ENCODE results near the gene LINGO4.

LINGO4 gene

DNA sequence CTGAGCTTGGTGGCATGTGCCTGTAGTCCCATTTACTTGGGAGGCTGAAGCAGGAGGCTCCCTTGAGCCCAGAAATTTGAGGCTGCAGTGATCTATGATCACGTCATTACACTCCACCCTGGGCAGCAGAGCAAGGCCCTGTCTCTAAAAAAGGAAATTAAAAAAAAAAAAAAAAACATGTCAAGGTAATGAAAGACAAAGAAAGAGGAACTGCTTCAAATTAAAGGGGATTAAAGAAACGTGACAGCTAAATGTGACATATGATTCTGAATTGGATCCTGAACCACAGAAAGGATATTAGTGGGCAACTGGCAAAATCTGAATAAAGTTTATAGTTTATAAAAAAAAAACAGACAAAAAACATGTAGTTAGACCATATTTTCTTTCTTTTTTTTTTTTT is 38.2 kb upstream of the LINGO4 start:
- Histone ChIP-seq H3K27ac (no peak overlapping the region), H3K4me3 (no peak overlapping the region), H3K9me3 (no peaks in the 10 kb centered on the region), H3K4me1 (peaks cover 0 to 18% (median 16%) of the 10 kb centered on the region in 4 donors), H3K36me3 (no peaks in the 10 kb centered on the region), H3K27me3 (peaks cover 0 to 46% of the 10 kb centered on the region in 2 donors)
- TF ChIP-seq, protein P1, sequence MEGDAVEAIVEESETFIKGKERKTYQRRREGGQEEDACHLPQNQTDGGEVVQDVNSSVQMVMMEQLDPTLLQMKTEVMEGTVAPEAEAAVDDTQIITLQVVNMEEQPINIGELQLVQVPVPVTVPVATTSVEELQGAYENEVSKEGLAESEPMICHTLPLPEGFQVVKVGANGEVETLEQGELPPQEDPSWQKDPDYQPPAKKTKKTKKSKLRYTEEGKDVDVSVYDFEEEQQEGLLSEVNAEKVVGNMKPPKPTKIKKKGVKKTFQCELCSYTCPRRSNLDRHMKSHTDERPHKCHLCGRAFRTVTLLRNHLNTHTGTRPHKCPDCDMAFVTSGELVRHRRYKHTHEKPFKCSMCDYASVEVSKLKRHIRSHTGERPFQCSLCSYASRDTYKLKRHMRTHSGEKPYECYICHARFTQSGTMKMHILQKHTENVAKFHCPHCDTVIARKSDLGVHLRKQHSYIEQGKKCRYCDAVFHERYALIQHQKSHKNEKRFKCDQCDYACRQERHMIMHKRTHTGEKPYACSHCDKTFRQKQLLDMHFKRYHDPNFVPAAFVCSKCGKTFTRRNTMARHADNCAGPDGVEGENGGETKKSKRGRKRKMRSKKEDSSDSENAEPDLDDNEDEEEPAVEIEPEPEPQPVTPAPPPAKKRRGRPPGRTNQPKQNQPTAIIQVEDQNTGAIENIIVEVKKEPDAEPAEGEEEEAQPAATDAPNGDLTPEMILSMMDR (IDR thresholded peaks at IDR 0.05), result no peak
- intact Hi-C loops (cut with DNase I; ENCODE audit: low total_unique reads), result no loop called here
- no peak for DNase-seq

DNA sequence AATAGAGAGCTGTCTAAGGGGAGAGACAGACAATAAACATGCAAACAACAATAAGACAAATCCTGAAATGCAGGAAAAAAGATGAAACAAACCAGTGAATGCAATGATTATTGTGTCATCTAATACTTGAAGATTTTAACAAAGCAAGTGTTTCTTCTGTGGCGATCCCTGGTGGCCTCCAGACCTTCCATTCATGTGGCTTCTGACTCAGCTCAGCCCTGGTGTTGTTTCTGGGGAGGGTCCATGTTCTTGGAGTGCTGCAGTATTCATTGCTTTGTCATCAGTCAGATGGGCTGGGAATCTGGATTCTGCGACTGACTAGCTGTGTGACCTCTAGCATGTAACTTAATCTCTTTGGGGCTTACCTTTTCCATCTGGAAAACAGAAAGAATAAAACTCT is 35.9 kb upstream of the LINGO4 start:
- intact Hi-C loops (cut with DNase I; ENCODE audit: low total_unique reads), result no loop called here
- H3K4me3 ChIP-seq, result no peak overlapping the region
- H3K27me3 ChIP-seq, result peaks cover 0 to 44% of the 10 kb centered on the region in 2 donors
- DNase-seq, result no peak
- no peak overlapping the region for H3K27ac ChIP-seq
- H3K4me1 ChIP-seq, result peaks cover 0 to 32% (median 26%) of the 10 kb centered on the region in 4 donors
- H3K36me3 ChIP-seq, result no peaks in the 10 kb centered on the region
- H3K9me3 ChIP-seq, result no peaks in the 10 kb centered on the region
- TF ChIP-seq, protein P1 (IDR thresholded peaks at IDR 0.05), result no peak

DNA sequence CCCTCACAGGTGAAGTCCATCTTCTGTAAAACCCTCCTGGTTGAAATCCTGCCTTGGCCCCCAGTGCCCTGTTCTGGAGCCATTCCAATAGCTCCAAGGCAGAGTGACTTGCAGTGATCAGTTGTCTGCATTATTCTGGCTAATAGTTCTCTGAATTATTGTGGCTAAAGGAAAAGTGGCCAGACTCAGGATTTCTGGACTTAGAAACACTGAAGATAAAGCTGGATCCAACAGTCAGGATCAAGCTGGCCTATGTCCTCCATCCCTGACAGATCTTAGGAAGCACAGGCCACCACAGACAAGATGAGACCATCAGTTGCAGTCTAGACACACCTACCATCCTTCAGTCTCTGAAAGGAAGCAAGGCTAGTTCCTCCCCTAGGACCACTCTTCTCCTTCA is 35.2 kb upstream of the LINGO4 start:
- DNase-seq, result no peak
- intact Hi-C loops (cut with DNase I; ENCODE audit: low total_unique reads), result no loop called here
- no peaks in the 10 kb centered on the region for H3K9me3 ChIP-seq
- no peak overlapping the region for H3K4me3 ChIP-seq
- TF ChIP-seq, protein P1 (IDR thresholded peaks at IDR 0.05), result no peak
- peaks cover 0 to 32% (median 26%) of the 10 kb centered on the region in 4 donors for H3K4me1 ChIP-seq
- H3K27me3 ChIP-seq, result peaks cover 0 to 46% of the 10 kb centered on the region in 2 donors
- no peaks in the 10 kb centered on the region for H3K36me3 ChIP-seq
- H3K27ac ChIP-seq, result no peak overlapping the region

DNA sequence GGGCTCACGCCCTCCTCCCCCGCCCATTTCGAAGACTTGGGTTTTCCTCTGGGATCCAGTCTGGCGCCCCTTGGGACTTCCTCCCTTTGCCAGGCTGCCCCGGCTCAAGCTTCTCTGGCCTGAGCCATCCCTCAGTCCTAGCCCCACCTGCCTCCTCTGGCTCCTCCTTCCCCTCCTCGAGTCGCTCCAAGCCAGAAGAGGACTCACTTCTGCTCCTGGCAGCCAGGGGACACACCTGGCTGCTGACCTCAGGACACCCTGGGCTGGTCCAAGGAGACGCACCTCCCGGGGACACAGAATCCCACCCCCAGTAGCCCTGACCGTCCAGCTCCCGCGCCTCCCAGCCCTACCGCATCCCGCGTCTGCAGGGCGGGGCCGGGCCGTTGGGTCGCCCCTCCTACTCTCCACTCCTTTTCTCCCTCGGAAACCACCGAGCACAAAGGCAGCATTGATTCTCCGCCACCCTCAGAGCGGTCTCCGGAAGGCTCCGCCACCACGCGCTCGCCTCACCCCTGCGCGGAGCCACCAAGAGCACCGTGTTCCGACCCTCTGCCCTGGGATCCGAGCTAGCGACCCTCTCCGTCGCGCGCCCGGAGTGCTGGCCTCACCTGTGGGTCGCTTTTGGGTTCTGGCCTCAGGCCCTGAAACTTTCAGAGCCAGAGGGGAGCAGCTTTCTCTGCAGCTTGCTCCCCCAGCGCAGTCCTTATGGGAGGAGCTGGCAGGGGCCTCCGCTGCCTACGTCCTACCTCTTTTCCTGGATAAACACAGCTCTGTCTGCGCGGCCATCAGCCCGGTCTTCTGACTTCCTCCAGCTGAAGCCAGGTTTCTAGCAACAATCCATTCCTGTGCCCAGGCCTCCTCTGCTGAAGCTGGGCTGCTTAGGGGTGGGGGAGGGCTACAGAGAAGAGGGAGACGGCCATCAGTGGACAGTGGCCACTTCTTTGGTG is 34.5 kb upstream of the LINGO4 start, which contains the start of gene C2CD4D:
Gene C2CD4D, minus strand, starts transcription at position 364 of the 947 bp plus-strand sequence. CDS start 831 bp downstream, outside the sequence.
- Histone ChIP-seq H3K27ac (no peak within 1 kb of the TSS), H3K4me1 (peaks cover 0 to 32% (median 26%) of the 10 kb centered on the region in 4 donors), H3K9me3 (no peaks in the 10 kb centered on the region), H3K36me3 (no peaks in the 10 kb centered on the region), H3K27me3 (peaks cover 0 to 51% of the 10 kb centered on the region in 2 donors), H3K4me3 (peak within 1 kb of the TSS; percentile 46 to 53)
- peak in 1 of 2 donors; percentile 19 for DNase-seq
- TF ChIP-seq, protein P1 (IDR thresholded peaks at IDR 0.05), result no peak
- intact Hi-C loops (cut with DNase I; ENCODE audit: low total_unique reads), result no loop called here

DNA sequence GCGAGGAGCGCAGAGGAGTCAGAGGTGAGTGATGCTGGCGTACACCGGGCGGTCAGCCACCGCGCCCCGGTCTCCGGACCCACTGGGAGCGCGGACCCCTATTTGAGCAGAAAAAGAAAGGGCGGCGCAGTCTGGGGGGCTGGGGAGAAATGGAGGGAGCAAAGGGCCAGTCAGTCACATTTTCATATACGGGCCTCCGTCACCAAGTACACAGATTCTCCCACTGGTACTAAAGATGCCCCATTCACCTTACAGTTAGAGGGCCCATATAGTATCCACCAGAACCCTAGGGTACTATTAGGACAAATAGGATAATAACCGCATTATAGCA is 33.8 kb upstream of the LINGO4 start:
- peaks cover 0 to 54% of the 10 kb centered on the region in 2 donors for H3K27me3 ChIP-seq
- intact Hi-C loops (cut with DNase I; ENCODE audit: low total_unique reads), result no loop called here

More for the DNA sequence above, 33.8 kb upstream of the LINGO4 start:
- Histone ChIP-seq H3K27ac (no peak overlapping the region), H3K36me3 (no peaks in the 10 kb centered on the region), H3K4me3 (peak overlapping the region; percentile 46 to 53), H3K9me3 (no peaks in the 10 kb centered on the region), H3K4me1 (peaks cover 0 to 32% (median 26%) of the 10 kb centered on the region in 4 donors)
- TF ChIP-seq, protein P1 (IDR thresholded peaks at IDR 0.05), result no peak
- peak in 1 of 2 donors; percentile 14 for DNase-seq

Data from tibial artery (tissue), 4 donors.